ENCODE measurements around the gene ARHGAP26. TPM values are rescaled to one million over a fixed set of nuclear protein-coding genes. Genes with fewer than 3 reads are reported as not detected.

ARHGAP26 gene
- total RNA-seq, 1 donor from 2014 or later: 42.1 TPM

- intact Hi-C loops (cut with DNase I): no loop called here
These were observed 50.3 kb downstream of the ARHGAP26 start for GRCh38 chr5:142820447-142820846.

DNA sequence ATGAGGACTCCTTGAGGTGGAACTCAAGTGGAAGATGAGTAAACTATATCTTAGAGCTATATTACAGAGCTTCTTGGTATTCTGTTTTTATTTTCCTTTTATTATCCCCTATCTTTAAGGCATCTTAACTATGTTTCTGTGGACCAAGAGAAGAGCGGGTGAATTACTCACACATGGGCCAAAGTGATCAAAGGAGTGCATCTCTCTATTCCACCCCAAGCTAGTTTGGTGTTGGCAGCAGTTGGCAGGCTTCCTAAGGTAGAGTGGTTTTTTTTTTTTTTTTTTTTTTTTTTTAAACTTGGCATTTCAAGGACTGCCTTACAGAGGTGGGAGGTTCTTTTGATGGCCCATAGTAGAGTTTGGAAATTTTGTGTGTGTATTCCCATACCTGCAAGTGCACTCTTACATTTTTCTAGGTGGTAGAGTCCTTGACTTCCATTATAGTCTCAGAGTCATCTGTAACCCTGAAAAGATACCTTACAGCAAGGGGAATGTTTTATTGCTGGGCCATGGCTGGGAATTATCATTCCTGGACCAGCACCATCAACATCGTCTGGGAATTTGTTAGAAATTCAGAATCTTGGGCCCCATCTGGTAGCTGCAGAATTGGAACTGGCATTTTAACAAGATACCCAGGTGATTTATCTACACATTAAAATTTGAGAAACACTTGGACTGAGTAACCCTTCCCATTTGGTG, 51.0 kb downstream of the ARHGAP26 start:
- TF ChIP-seq CTCF (IDR thresholded peaks at IDR 0.05): no peak
- no peak for DNase-seq
- Histone ChIP-seq H3K9me3 (no peaks in the 10 kb centered on the region), H3K36me3 (no peaks in the 10 kb centered on the region), H3K4me3 (no peak overlapping the region), H3K4me1 (peaks cover 59% of the 10 kb centered on the region), H3K27me3 (ENCODE audit: low read depth) (no peaks in the 10 kb centered on the region), H3K27ac (no peak overlapping the region)
- intact Hi-C loops (cut with DNase I): no loop called here
- ATAC-seq: no peak

More at GRCh38 chr5:142820447-142820846, 50.3 kb downstream of the ARHGAP26 start:
- no peak for ATAC-seq
- DNase-seq: no peak
- H3K4me1 ChIP-seq: peaks cover 59% of the 10 kb centered on the region
- no peaks in the 10 kb centered on the region for H3K36me3 ChIP-seq
- H3K27me3 ChIP-seq (ENCODE audit: low read depth): no peaks in the 10 kb centered on the region
- H3K9me3 ChIP-seq: no peaks in the 10 kb centered on the region
- H3K27ac ChIP-seq: no peak overlapping the region
- H3K4me3 ChIP-seq: no peak overlapping the region
- no peak for TF ChIP-seq CTCF (IDR thresholded peaks at IDR 0.05)

- peak; percentile 48 to 57 for ATAC-seq
- Histone ChIP-seq H3K27ac (no peak overlapping the region), H3K4me3 (no peak overlapping the region), H3K4me1 (peaks cover 60% of the 10 kb centered on the region), H3K9me3 (no peaks in the 10 kb centered on the region), H3K27me3 (ENCODE audit: low read depth) (no peaks in the 10 kb centered on the region), H3K36me3 (no peaks in the 10 kb centered on the region)
- intact Hi-C loops (cut with DNase I): no loop called here
- no peak for DNase-seq
- TF ChIP-seq CTCF (IDR thresholded peaks at IDR 0.05): no peak
These were observed 51.7 kb downstream of the ARHGAP26 start for GRCh38 chr5:142821733-142822487.

DNA sequence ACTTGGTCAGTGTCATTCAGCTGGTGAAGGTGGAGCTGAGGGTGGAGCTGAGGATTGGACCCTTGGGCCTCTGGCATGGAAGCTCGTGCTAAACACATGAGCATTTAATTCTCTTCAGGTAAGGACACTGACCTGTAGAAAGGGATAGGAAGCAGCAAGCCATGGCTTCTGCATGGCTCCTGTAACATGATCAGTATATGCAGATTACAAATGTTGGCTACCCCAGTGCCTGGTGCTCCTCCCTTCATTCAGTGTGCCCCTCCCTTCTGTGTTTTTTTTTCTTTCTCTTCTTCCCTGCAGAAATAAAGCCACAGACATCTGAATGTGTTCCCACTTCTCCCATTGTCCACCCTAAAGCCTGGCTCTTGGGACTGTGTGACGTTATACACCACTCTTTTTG, 52.9 kb downstream of the ARHGAP26 start:
- TF ChIP-seq CTCF (IDR thresholded peaks at IDR 0.05): no peak
- no peak for DNase-seq
- Histone ChIP-seq H3K4me1 (peaks cover 58% of the 10 kb centered on the region), H3K27me3 (ENCODE audit: low read depth) (no peaks in the 10 kb centered on the region), H3K36me3 (no peaks in the 10 kb centered on the region), H3K4me3 (no peak overlapping the region), H3K27ac (no peak overlapping the region), H3K9me3 (no peaks in the 10 kb centered on the region)
- no peak for ATAC-seq
- intact Hi-C loops (cut with DNase I): no loop called here

- TF ChIP-seq CTCF (IDR thresholded peaks at IDR 0.05): no peak
- H3K36me3 ChIP-seq: no peaks in the 10 kb centered on the region
- no peak overlapping the region for H3K4me3 ChIP-seq
- ATAC-seq: no peak
- intact Hi-C loops (cut with DNase I): no loop called here
- no peaks in the 10 kb centered on the region for H3K9me3 ChIP-seq
- H3K4me1 ChIP-seq: peaks cover 51% of the 10 kb centered on the region
- H3K27me3 ChIP-seq (ENCODE audit: low read depth): no peaks in the 10 kb centered on the region
- no peak for DNase-seq
- H3K27ac ChIP-seq: no peak overlapping the region
These were observed 53.6 kb downstream of the ARHGAP26 start for GRCh38 chr5:142823806-142824205.
